Fibroblast of lung (primary cell): ENCODE results near the gene CHD6. TPM values are rescaled to one million over a fixed set of nuclear protein-coding genes. Genes with fewer than 3 reads are reported as not detected.

ENCODE experiments used
- DNase-seq, 2 donors: peaks; one replicate each; pipeline versions ENCODE4 v3.0.0 to v3.0.0-alpha.2; 2010; ENCODE audit warnings: low read depth in 2 of 2
- H2AFZ ChIP-seq: 2 replicates; pipeline ENCODE4 v1.5.1; 2012; ENCODE audit warnings: low read length, control low read depth, inconsistent platforms
- H3K27ac ChIP-seq: 2 replicates; pipeline ENCODE4 v1.5.1; 2011; ENCODE audit warnings: low read length, control low read depth; ENCODE audit not compliant: insufficient read depth
- H3K27me3 ChIP-seq: 2 replicates; pipeline ENCODE4 v1.5.1; 2011; ENCODE audit warnings: mild to moderate bottlenecking, low read length; ENCODE audit not compliant: control insufficient read depth, insufficient read depth
- H3K36me3 ChIP-seq: 2 replicates; pipeline ENCODE4 v1.5.1; 2011; ENCODE audit warnings: low read length; ENCODE audit not compliant: control insufficient read depth, insufficient read depth
- H3K4me1 ChIP-seq: 2 replicates; pipeline ENCODE4 v1.5.1; 2011; ENCODE audit warnings: low read length; ENCODE audit not compliant: control insufficient read depth, insufficient read depth; ENCODE audit errors: extremely low read depth
- H3K4me2 ChIP-seq: 2 replicates; pipeline ENCODE4 v1.5.1; 2011; ENCODE audit warnings: low read length, control low read depth; ENCODE audit not compliant: insufficient read depth; ENCODE audit errors: extremely low read depth
- H3K4me3 ChIP-seq, 4 experiments: fragments of 200-600 bp in 1 of 4; sonication (generic) in 1 of 4; replicated peaks in 1 of 4; 2 replicates each; pipeline ENCODE4 v1.5.1; 2011 to 2016; ENCODE audit warnings: low read length in 4 of 4, low read depth in 3 of 4, mild to moderate bottlenecking in 3 of 4, control low read depth in 2 of 4, inconsistent platforms in 1 of 4, mixed read lengths in 1 of 4; ENCODE audit not compliant: insufficient read depth in 1 of 4; ENCODE audit errors: control extremely low read depth in 1 of 4
- H3K79me2 ChIP-seq: 2 replicates; pipeline ENCODE4 v1.5.1; 2012; ENCODE audit warnings: mild to moderate bottlenecking, low read length, inconsistent platforms; ENCODE audit not compliant: control insufficient read depth, insufficient read depth
- H3K9ac ChIP-seq: 2 replicates; pipeline ENCODE4 v1.5.1; 2011; ENCODE audit warnings: mild to moderate bottlenecking, low read length, control low read depth; ENCODE audit not compliant: insufficient read depth
- H3K9me3 ChIP-seq: 2 replicates; pipeline ENCODE4 v1.5.1; 2012; ENCODE audit warnings: low read depth, low read length; ENCODE audit not compliant: control insufficient read depth, insufficient read depth
- H4K20me1 ChIP-seq: 2 replicates; pipeline ENCODE4 v1.5.1; 2011; ENCODE audit warnings: low read length; ENCODE audit not compliant: control insufficient read depth, insufficient read depth; ENCODE audit errors: extremely low read depth
- EZH2 ChIP-seq: IDR thresholded peaks from 2 replicates; pipeline ENCODE4 v1.5.1; 2012; ENCODE audit warnings: low read length, control low read depth, mild to moderate bottlenecking; ENCODE audit errors: missing control alignments
- polyA plus RNA-seq, 2 donors: library from polyadenylated mRNA; depleted of rRNA in 1 of 2; stranded (reverse) in 1 of 2; unstranded in 1 of 2; fragments of >200 nt; gene quantifications; 2 replicates each; pipeline ENCODE4 v1.2.1, GENCODE V29; 2011 to 2012; ENCODE audit warnings: missing spikeins in 1 of 2
- total RNA-seq: library from RNA; depleted of rRNA; stranded (reverse); fragments of >200 nt; gene quantifications from 2 replicates; pipeline ENCODE4 v1.2.1, GENCODE V29; 2014
- TF ChIP-seq, protein P1 (sequence below), 2 donors: IDR thresholded peaks in 1 of 2; conservative IDR thresholded peaks in 1 of 2; 1 replicate in 1 of 2; 2 replicates in 1 of 2; pipeline ENCODE4 v1.5.1; 2011 to 2012; ENCODE audit warnings: low read length in 2 of 2, control low read depth in 1 of 2, inconsistent platforms in 1 of 2, low read depth in 1 of 2, mild to moderate bottlenecking in 1 of 2

CHD6 gene
- total and polyA plus RNA-seq, 2 donors (not counting 1 experiment from before 2014, with no cell fraction given): 13.4 to 25.9 TPM

GRCh38 chr20:41566896-41567527 is 51.2 kb downstream of the CHD6 start:
- H4K20me1 ChIP-seq: no peaks in the 10 kb centered on the region

GRCh38 chr20:41563087-41563486 is 55.1 kb downstream of the CHD6 start:
- peak in 1 of 2 donors; percentile 6 for DNase-seq
- no peaks in the 10 kb centered on the region for H4K20me1 ChIP-seq

More at GRCh38 chr20:41566896-41567527, 51.2 kb downstream of the CHD6 start:
- no peak for DNase-seq
- H3K36me3 ChIP-seq: no peaks in the 10 kb centered on the region
- no peak overlapping the region for H3K27ac ChIP-seq
- no peaks in the 10 kb centered on the region for H3K4me1 ChIP-seq
- H3K79me2 ChIP-seq: peaks cover 6% of the 10 kb centered on the region
- H3K9me3 ChIP-seq: no peaks in the 10 kb centered on the region
- no peaks in the 10 kb centered on the region for H3K27me3 ChIP-seq
- H2AFZ ChIP-seq: no peak overlapping the region
- no peak overlapping the region for H3K9ac ChIP-seq
- no peak overlapping the region for H3K4me2 ChIP-seq
- TF ChIP-seq EZH2: no peak
- TF ChIP-seq, protein P1, sequence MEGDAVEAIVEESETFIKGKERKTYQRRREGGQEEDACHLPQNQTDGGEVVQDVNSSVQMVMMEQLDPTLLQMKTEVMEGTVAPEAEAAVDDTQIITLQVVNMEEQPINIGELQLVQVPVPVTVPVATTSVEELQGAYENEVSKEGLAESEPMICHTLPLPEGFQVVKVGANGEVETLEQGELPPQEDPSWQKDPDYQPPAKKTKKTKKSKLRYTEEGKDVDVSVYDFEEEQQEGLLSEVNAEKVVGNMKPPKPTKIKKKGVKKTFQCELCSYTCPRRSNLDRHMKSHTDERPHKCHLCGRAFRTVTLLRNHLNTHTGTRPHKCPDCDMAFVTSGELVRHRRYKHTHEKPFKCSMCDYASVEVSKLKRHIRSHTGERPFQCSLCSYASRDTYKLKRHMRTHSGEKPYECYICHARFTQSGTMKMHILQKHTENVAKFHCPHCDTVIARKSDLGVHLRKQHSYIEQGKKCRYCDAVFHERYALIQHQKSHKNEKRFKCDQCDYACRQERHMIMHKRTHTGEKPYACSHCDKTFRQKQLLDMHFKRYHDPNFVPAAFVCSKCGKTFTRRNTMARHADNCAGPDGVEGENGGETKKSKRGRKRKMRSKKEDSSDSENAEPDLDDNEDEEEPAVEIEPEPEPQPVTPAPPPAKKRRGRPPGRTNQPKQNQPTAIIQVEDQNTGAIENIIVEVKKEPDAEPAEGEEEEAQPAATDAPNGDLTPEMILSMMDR (conservative IDR thresholded peaks at IDR 0.05 in 1 of 2, IDR thresholded peaks at IDR 0.05 in 1 of 2; ENCODE audit: low read depth in 1 of 2, low read length in 2 of 2): no peak
- H3K4me3 ChIP-seq: no peak overlapping the region

DNA sequence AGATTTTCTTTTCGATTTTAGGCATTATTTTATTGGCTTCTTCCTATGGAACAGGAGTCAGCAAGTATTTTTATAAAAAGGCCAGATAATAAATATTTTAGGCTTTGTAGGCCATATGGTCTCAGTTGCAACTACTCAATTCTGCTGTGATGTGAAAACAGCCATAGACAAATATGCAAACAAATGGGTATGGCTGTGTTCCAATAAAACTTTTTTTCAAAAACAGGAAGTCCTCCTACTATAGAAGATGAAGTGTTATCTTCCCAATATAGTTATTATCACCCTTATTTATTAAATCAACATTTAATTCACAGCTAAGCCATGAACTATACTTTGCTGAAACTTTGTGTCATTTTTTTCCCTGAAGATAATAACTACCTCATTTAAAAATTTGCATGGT is 57.2 kb downstream of the CHD6 start:
- H3K4me1 ChIP-seq: no peaks in the 10 kb centered on the region
- H3K4me3 ChIP-seq: no peak overlapping the region
- H3K9ac ChIP-seq: no peak overlapping the region
- H3K9me3 ChIP-seq: no peaks in the 10 kb centered on the region
- TF ChIP-seq, protein P1 (conservative IDR thresholded peaks at IDR 0.05 in 1 of 2, IDR thresholded peaks at IDR 0.05 in 1 of 2; ENCODE audit: low read depth in 1 of 2, low read length in 2 of 2): no peak
- no peak for TF ChIP-seq EZH2
- DNase-seq: no peak
- no peak overlapping the region for H2AFZ ChIP-seq
- no peaks in the 10 kb centered on the region for H4K20me1 ChIP-seq
- no peaks in the 10 kb centered on the region for H3K36me3 ChIP-seq
- no peaks in the 10 kb centered on the region for H3K27me3 ChIP-seq
- H3K79me2 ChIP-seq: no peaks in the 10 kb centered on the region
- H3K4me2 ChIP-seq: no peak overlapping the region
- no peak overlapping the region for H3K27ac ChIP-seq

More at GRCh38 chr20:41563087-41563486, 55.1 kb downstream of the CHD6 start:
- Histone ChIP-seq H3K79me2 (peaks cover 6% of the 10 kb centered on the region), H3K4me3 (no peak overlapping the region), H3K4me2 (no peak overlapping the region), H3K4me1 (no peaks in the 10 kb centered on the region), H3K36me3 (no peaks in the 10 kb centered on the region), H3K9me3 (no peaks in the 10 kb centered on the region), H2AFZ (no peak overlapping the region), H3K9ac (no peak overlapping the region), H3K27me3 (no peaks in the 10 kb centered on the region), H3K27ac (no peak overlapping the region)
- TF ChIP-seq EZH2: no peak
- TF ChIP-seq, protein P1 (conservative IDR thresholded peaks at IDR 0.05 in 1 of 2, IDR thresholded peaks at IDR 0.05 in 1 of 2; ENCODE audit: low read depth in 1 of 2, low read length in 2 of 2): no peak
